H1 (cell line): ENCODE data around the gene PAOX. TPM values are rescaled to one million over a fixed set of nuclear protein-coding genes. Genes with fewer than 3 reads are reported as not detected.

Experiments used
- CTCF ChIA-PET: fragments of 300-600 bp; sonication (Branson Sonifier 250); formaldehyde crosslinking; loops from one replicate; lab custom pipeline; 2021; ENCODE audit not compliant: partially characterized antibody; lab: Charles Lee
- POLR2A ChIA-PET: fragments of 300-600 bp; sonication (Branson Sonifier 250); formaldehyde crosslinking; loops from one replicate; lab custom pipeline; 2021; ENCODE audit warnings: inconsistent platforms; ENCODE audit not compliant: partially characterized antibody; lab: Charles Lee
- DNase-seq, 2 experiments: peaks; one replicate each; pipeline versions ENCODE4 v3.0.0 to v3.0.0-alpha.2; 2010 to 2022; ENCODE audit warnings: low spot score in 2 of 2, low read depth in 1 of 2, mixed read lengths in 1 of 2
- FAIRE-seq: peaks from 2 replicates; lab custom pipeline; 2011; peaks lifted over from hg19 to GRCh38; lab: Jason Lieb, UNC
- H2AFZ ChIP-seq: 2 replicates; pipeline ENCODE4 v1.8.1; 2012; ENCODE audit warnings: low read length, inconsistent platforms
- H2AK5ac ChIP-seq: 2 replicates; pipeline ENCODE4 v1.6.1; 2013; ENCODE audit warnings: low read depth, low read length
- H2BK120ac ChIP-seq: replicated peaks from 2 replicates; pipeline ENCODE3; 2013; ENCODE audit warnings: low read depth, low read length, inconsistent platforms
- H2BK12ac ChIP-seq: 2 replicates; pipeline ENCODE4 v1.6.1; 2013; ENCODE audit warnings: low read depth, low read length
- H2BK15ac ChIP-seq: 2 replicates; pipeline ENCODE4 v1.6.1; 2013; ENCODE audit warnings: low read length
- H2BK20ac ChIP-seq: 2 replicates; pipeline ENCODE4 v1.6.1; 2013; ENCODE audit warnings: low read length
- H2BK5ac ChIP-seq: 2 replicates; pipeline ENCODE4 v1.6.1; 2013; ENCODE audit warnings: low read depth, low read length
- H3K14ac ChIP-seq: 2 replicates; pipeline ENCODE4 v1.6.1; 2013; ENCODE audit warnings: inconsistent platforms; ENCODE audit not compliant: insufficient read length
- H3K18ac ChIP-seq: 2 replicates; pipeline ENCODE4 v1.6.1; 2013; ENCODE audit warnings: low read length; ENCODE audit errors: extremely low read depth
- H3K23ac ChIP-seq: 2 replicates; pipeline ENCODE4 v1.6.1; 2013; ENCODE audit warnings: inconsistent platforms; ENCODE audit not compliant: insufficient read length
- H3K23me2 ChIP-seq: 2 replicates; pipeline ENCODE4 v1.6.1; 2013; ENCODE audit warnings: low read depth, low read length
- H3K27ac ChIP-seq: 2 replicates; pipeline ENCODE4 v1.6.1; 2011; ENCODE audit warnings: low read depth, low read length, inconsistent platforms
- H3K27me3 ChIP-seq, 4 experiments: replicated peaks in 1 of 4; 1 replicate in 1 of 4; 2 replicates in 3 of 4; pipeline versions ENCODE4 v1.6.1 to v1.8.1; 2011 to 2013; ENCODE audit warnings: low read length in 3 of 4, mild to moderate bottlenecking in 3 of 4, inconsistent platforms in 2 of 4, mixed read lengths in 2 of 4, moderate library complexity in 1 of 4; ENCODE audit not compliant: control insufficient read depth in 3 of 4, insufficient read depth in 3 of 4; ENCODE audit errors: extremely low read depth in 1 of 4
- H3K36me3 ChIP-seq, 4 experiments: 2 replicates each; pipeline versions ENCODE4 v1.6.1 to v1.8.1; 2011 to 2013; ENCODE audit warnings: mild to moderate bottlenecking in 4 of 4, low read length in 3 of 4, moderate library complexity in 2 of 4, control low read depth in 1 of 4, inconsistent platforms in 1 of 4; ENCODE audit not compliant: insufficient read depth in 4 of 4, control insufficient read depth in 2 of 4
- H3K4ac ChIP-seq: replicated peaks from 2 replicates; pipeline ENCODE3; 2013; ENCODE audit warnings: low read length, low read depth, mixed read lengths, inconsistent platforms; ENCODE audit not compliant: insufficient read length
- H3K4me1 ChIP-seq, 4 experiments: replicated peaks in 1 of 4; 1 replicate in 1 of 4; 2 replicates in 3 of 4; pipeline versions ENCODE4 v1.6.1 to v1.8.1; 2011 to 2013; ENCODE audit warnings: low read length in 3 of 4, inconsistent platforms in 2 of 4, mixed read lengths in 1 of 4; ENCODE audit not compliant: insufficient read depth in 4 of 4, control insufficient read depth in 3 of 4
- H3K4me2 ChIP-seq, 2 experiments: 2 replicates each; pipeline versions ENCODE4 v1.6.1 to v1.8.1; 2011 to 2013; ENCODE audit warnings: low read depth in 2 of 2, low read length in 2 of 2, control low read depth in 1 of 2, inconsistent platforms in 1 of 2, mild to moderate bottlenecking in 1 of 2; ENCODE audit not compliant: insufficient read depth in 1 of 2
- H3K4me3 ChIP-seq, 4 experiments: fragments of 200-600, 300-600 bp in 1 of 4; sonication (generic), shearing (Covaris generic), sonication (Bioruptor Twin) in 1 of 4; 2 replicates each; pipeline versions ENCODE4 v1.5.1 to v1.8.1; 2011 to 2016; ENCODE audit warnings: low read length in 4 of 4, low read depth in 3 of 4, control low read depth in 2 of 4, inconsistent platforms in 2 of 4, mild to moderate bottlenecking in 2 of 4, mixed read lengths in 1 of 4, moderate library complexity in 1 of 4; ENCODE audit not compliant: insufficient read depth in 2 of 4; ENCODE audit errors: extremely low read depth in 1 of 4
- H3K56ac ChIP-seq: replicated peaks from 2 replicates; pipeline ENCODE3; 2013; ENCODE audit warnings: low read depth, mild to moderate bottlenecking, mixed read lengths, low read length, inconsistent platforms; ENCODE audit not compliant: insufficient read length
- H3K79me1 ChIP-seq: 2 replicates; pipeline ENCODE4 v1.6.1; 2013; ENCODE audit warnings: low read depth, low read length, control low read depth
- H3K79me2 ChIP-seq, 2 experiments: 2 replicates each; pipeline versions ENCODE4 v1.6.1 to v1.8.1; 2012 to 2013; ENCODE audit warnings: low read length in 2 of 2, mild to moderate bottlenecking in 2 of 2, inconsistent platforms in 1 of 2; ENCODE audit not compliant: insufficient read depth in 2 of 2, control insufficient read depth in 1 of 2
- H3K9ac ChIP-seq, 4 experiments: replicated peaks in 1 of 4; 1 replicate in 1 of 4; 2 replicates in 3 of 4; pipeline versions ENCODE4 v1.6.1 to v1.8.1; 2011 to 2013; ENCODE audit warnings: low read depth in 3 of 4, low read length in 3 of 4, control low read depth in 2 of 4, mild to moderate bottlenecking in 2 of 4, moderate library complexity in 2 of 4, inconsistent platforms in 1 of 4; ENCODE audit errors: extremely low read depth in 1 of 4
- H3K9me3 ChIP-seq, 2 experiments: 2 replicates each; pipeline versions ENCODE4 v1.6.1 to v1.8.1; 2012 to 2013; ENCODE audit warnings: mild to moderate bottlenecking in 2 of 2, moderate library complexity in 2 of 2, control low read depth in 1 of 2, inconsistent platforms in 1 of 2, low read depth in 1 of 2, low read length in 1 of 2, mixed read lengths in 1 of 2; ENCODE audit not compliant: insufficient read depth in 2 of 2
- H4K20me1 ChIP-seq, 2 experiments: replicated peaks in 1 of 2; 2 replicates each; pipeline versions ENCODE3 to v1.8.1; 2011 to 2013; ENCODE audit warnings: inconsistent platforms in 2 of 2, low read length in 2 of 2, mild to moderate bottlenecking in 1 of 2; ENCODE audit not compliant: insufficient read depth in 2 of 2, control insufficient read depth in 1 of 2
- H4K5ac ChIP-seq: 2 replicates; pipeline ENCODE4 v1.6.1; 2013; ENCODE audit warnings: low read length, low read depth, mixed read lengths, inconsistent platforms; ENCODE audit not compliant: insufficient read length
- H4K8ac ChIP-seq: 2 replicates; pipeline ENCODE4 v1.8.0; 2013; ENCODE audit warnings: mild to moderate bottlenecking, moderate library complexity, low read length, inconsistent platforms; ENCODE audit not compliant: insufficient read depth; ENCODE audit errors: extremely low read depth
- H4K91ac ChIP-seq: replicated peaks from 2 replicates; pipeline ENCODE3; 2013; ENCODE audit warnings: low read length, mixed read lengths, inconsistent platforms; ENCODE audit not compliant: insufficient read length
- EGR1 ChIP-seq: IDR thresholded peaks from 2 replicates; pipeline ENCODE4 v1.6.1; 2011; ENCODE audit warnings: low read depth, low read length, borderline replicate concordance
- NANOG ChIP-seq: IDR thresholded peaks from 2 replicates; pipeline ENCODE4 v1.6.1; 2011; ENCODE audit warnings: low read length, low read depth, mild to moderate bottlenecking, inconsistent platforms; ENCODE audit not compliant: insufficient read depth, poor library complexity, severe bottlenecking
- POLR2AphosphoS5 ChIP-seq: IDR thresholded peaks from 2 replicates; pipeline ENCODE4 v1.6.1; 2011; ENCODE audit warnings: low read depth, low read length
- POU5F1 ChIP-seq: IDR thresholded peaks from 2 replicates; pipeline ENCODE4 v1.6.1; 2011; ENCODE audit warnings: low read depth, mild to moderate bottlenecking, low read length, moderate library complexity
- RXRA ChIP-seq: IDR thresholded peaks from 2 replicates; pipeline ENCODE4 v1.6.1; 2011; ENCODE audit warnings: low read depth, mild to moderate bottlenecking, low read length, moderate library complexity; ENCODE audit not compliant: insufficient read depth
- TEAD4 ChIP-seq: IDR thresholded peaks from 2 replicates; pipeline ENCODE4 v1.6.1; 2012; ENCODE audit warnings: low read depth, low read length, inconsistent platforms, mixed read lengths
- ZNF274 ChIP-seq: IDR thresholded peaks from 2 replicates; pipeline ENCODE4 v1.7.0; 2012; ENCODE audit warnings: low read length, borderline replicate concordance; ENCODE audit errors: extremely low read depth
- WGBS, 2 experiments: shearing (Covaris generic) in 1 of 2; methylation state at CpG; one replicate each; pipeline versions ENCODE4 v1.1.6 to v1.1.7; 2013 to 2015; ENCODE audit warnings: low lambda C conversion rate in 2 of 2, mixed read lengths in 2 of 2, inconsistent platforms in 1 of 2, low coverage in 1 of 2, missing lambda C conversion rate in 1 of 2; ENCODE audit not compliant: insufficient replicate concordance in 2 of 2, insufficient coverage in 1 of 2, insufficient read length in 1 of 2; ENCODE audit errors: extremely low coverage in 1 of 2, missing lambda C conversion rate in 1 of 2; 5-methylcytosine and 5-hydroxymethylcytosine counted together
- polyA plus RNA-seq, 7 experiments: library from polyadenylated mRNA; depleted of rRNA in 3 of 7; stranded (reverse) in 5 of 7; unstranded in 2 of 7; fragments of >200 nt in 5 of 7; fragments of 200-250 nt in 2 of 7; gene quantifications; 1 replicate in 5 of 7; 2 replicates in 1 of 7; 4 replicates in 1 of 7; pipeline versions ENCODE4 v1.2.1 to v1.2.3, GENCODE V29; 2011 to 2013; ENCODE audit warnings: missing spikeins in 2 of 7, mixed read lengths in 2 of 7
- total RNA-seq: library from RNA; stranded (reverse); fragmentation: NEBNext Ultra II Directional; extraction: Animal tissue kit (Norgen Biotek cat#: 25700); gene quantifications from 2 replicates; pipeline ENCODE4 v1.2.1, GENCODE V29; 2021

The PAOX gene
- total and polyA plus RNA-seq, 2 of the 8 experiments (the other 6 are each of a cell fraction or from before 2014, with no cell fraction given): 3.7 to 4.3 TPM

DNA sequence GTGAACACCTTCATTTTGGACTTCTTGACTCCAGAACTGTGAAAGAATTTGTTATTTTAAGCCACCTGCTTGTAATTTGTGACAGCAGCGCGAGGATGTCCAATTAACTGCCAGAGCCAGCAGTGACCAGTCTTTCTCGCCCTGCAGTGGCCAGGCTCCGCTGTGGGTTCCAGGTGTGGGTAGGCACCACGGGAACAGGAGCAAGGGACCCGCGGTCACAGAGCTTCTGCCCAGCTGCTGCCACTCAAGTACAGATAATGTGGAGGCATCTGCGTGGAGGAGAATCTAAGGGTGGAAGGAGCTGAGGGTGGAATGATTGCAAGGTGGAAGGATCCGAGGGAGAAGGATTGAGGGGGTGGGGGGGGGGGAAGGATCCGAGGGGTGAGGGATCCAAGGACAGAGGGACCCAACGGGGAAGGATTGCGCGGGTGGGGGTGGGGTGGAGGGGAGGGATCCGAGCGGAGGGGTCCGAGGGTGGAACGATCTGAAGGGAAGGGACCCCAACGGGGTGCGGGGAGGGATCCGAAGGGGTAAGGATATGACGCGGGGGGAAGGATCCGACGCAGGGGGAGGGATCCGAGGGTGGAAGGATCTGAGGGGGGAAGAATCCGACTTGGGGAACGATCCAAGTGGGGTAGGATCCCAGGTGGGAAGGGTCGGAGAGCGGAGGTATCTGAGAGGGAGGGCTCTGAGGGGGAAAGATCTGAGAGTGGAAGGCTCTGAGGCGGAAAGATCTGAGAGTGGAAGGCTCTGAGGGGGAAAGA, 45.9 kb upstream of the PAOX start:
- Histone ChIP-seq H3K23me2 (peaks cover 18% of the 10 kb centered on the region; the same call in 1 of the 2 replicates), H2BK15ac (no peak overlapping the region), H4K20me1 (peaks cover 0 to 9% of the 10 kb centered on the region in 2 experiments), H3K4me1 (peaks cover 0 to 18% (median 7%) of the 10 kb centered on the region in 4 experiments; a peak in 6 of 7 replicates), H3K79me2 (no peaks in the 10 kb centered on the region), H3K27ac (no peak overlapping the region), H3K27me3 (peaks cover 30 to 78% (median 68%) of the 10 kb centered on the region in 4 experiments), H3K9me3 (peaks cover 0 to 12% of the 10 kb centered on the region in 2 experiments; a peak in 1 of 4 replicates), H3K23ac (no peak overlapping the region), H3K79me1 (no peaks in the 10 kb centered on the region), H3K18ac (no peak overlapping the region), H3K4me3 (no peak overlapping the region), H2AFZ (no peak overlapping the region), H3K4ac (no peak overlapping the region), H4K5ac (no peak overlapping the region), H2AK5ac (no peak overlapping the region), H3K9ac (no peak overlapping the region), H4K8ac (no peak overlapping the region), H2BK20ac (no peak overlapping the region), H2BK12ac (no peak overlapping the region), H3K14ac (no peak overlapping the region), H3K4me2 (no peak overlapping the region), H3K36me3 (no peaks in the 10 kb centered on the region; a peak in 1 of 8 replicates), H3K56ac (no peak overlapping the region), H4K91ac (no peak overlapping the region), H2BK5ac (no peak overlapping the region), H2BK120ac (no peak overlapping the region)
- FAIRE-seq (no peak), DNase-seq (no peak)
- WGBS, 2 experiments: 86% methylated on average over 10 of the region's 30 CpGs; no CpG with 5 or more reads in 1 of the 2 experiments
- CTCF ChIA-PET: interaction anchor here (0.5 to 0.7 kb wide), 2 partner anchors 12 to 29 kb away, joined by 3 read pairs; no protein-coding TSS in a partner anchor
- POLR2A ChIA-PET: interaction anchor here (0.8 kb wide), 1 partner anchor 33 kb away, joined by 3 read pairs; no protein-coding TSS in a partner anchor
- TF ChIP-seq RXRA (no peak), NANOG (no peak), TEAD4 (no peak), ZNF274 (no peak), POU5F1 (no peak), EGR1 (no peak), POLR2AphosphoS5 (no peak)
